ENCODE results near the gene PCNX2. TPM values are rescaled to one million over a fixed set of nuclear protein-coding genes. Genes with fewer than 3 reads are reported as not detected.

The PCNX2 gene
- total and polyA plus RNA-seq, 2 experiments from 2014 or later = 42.9 to 88.3 TPM

- TF ChIP-seq REST (IDR thresholded peaks at IDR 0.05; ENCODE audit: unreplicated experiment) (no peak), ZNF331 (CRISPR knock-in tag; IDR thresholded peaks at IDR 0.05; ENCODE audit: low read depth) (no peak), NANOG (IDR thresholded peaks at IDR 0.05; ENCODE audit: borderline replicate concordance) (no peak), CREB1 (CRISPR knock-in tag; IDR thresholded peaks at IDR 0.05; ENCODE audit: low read depth) (no peak), POLR2AphosphoS5 (IDR thresholded peaks at IDR 0.05; ENCODE audit: low read depth) (no peak), ZNF114 (CRISPR knock-in tag; IDR thresholded peaks at IDR 0.05) (no peak), EZH2phosphoT487 (IDR thresholded peaks at IDR 0.05; ENCODE audit: unreplicated experiment) (no peak), STAT1 (IDR thresholded peaks at IDR 0.05; ENCODE audit: unreplicated experiment) (no peak), CTCF (conservative IDR thresholded peaks at IDR 0.05; ENCODE audit: low read depth in 2 of 2) (no peak), JUNB (IDR thresholded peaks at IDR 0.05; ENCODE audit: unreplicated experiment) (no peak)
- TF ChIP-seq, protein P1, sequence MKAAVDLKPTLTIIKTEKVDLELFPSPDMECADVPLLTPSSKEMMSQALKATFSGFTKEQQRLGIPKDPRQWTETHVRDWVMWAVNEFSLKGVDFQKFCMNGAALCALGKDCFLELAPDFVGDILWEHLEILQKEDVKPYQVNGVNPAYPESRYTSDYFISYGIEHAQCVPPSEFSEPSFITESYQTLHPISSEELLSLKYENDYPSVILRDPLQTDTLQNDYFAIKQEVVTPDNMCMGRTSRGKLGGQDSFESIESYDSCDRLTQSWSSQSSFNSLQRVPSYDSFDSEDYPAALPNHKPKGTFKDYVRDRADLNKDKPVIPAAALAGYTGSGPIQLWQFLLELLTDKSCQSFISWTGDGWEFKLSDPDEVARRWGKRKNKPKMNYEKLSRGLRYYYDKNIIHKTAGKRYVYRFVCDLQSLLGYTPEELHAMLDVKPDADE (IDR thresholded peaks at IDR 0.05) = no peak
Measured at GRCh38 chr1:232970508-232970907, 325.0 kb downstream of the PCNX2 start (continued).

GRCh38 chr1:232969799-232970198, 325.7 kb downstream of the PCNX2 start:
- no peaks in the 10 kb centered on the region for H3K9me2 ChIP-seq (ENCODE audit: insufficient read depth)
- H3K4me2 ChIP-seq = no peak overlapping the region
- Mint-ChIP-seq H3K36me3 (ENCODE audit: low read depth) (peaks cover 63% of the 10 kb centered on the region), H3K27ac (no peak overlapping the region), H3K9me3 (peaks cover 3% of the 10 kb centered on the region; the same call in 1 of the 3 replicates), H3K4me1 (no peaks in the 10 kb centered on the region), H3K27me3 (ENCODE audit: insufficient read depth, low read depth, poor library complexity) (no peaks in the 10 kb centered on the region), H3K4me3 (no peak overlapping the region)
- no peaks in the 10 kb centered on the region for H3F3A ChIP-seq (replicated peaks; ENCODE audit: low read depth)
- peaks cover 22% of the 10 kb centered on the region for H3K79me2 ChIP-seq (replicated peaks; ENCODE audit: insufficient read depth)
- H4K20me1 ChIP-seq (replicated peaks; ENCODE audit: insufficient read depth) = peaks cover 19% of the 10 kb centered on the region; the same call in 1 of the 2 replicates
- no peak overlapping the region for H3K27ac ChIP-seq (ENCODE audit: low read depth)
- no peaks in the 10 kb centered on the region for H3K4me1 ChIP-seq (ENCODE audit: insufficient read depth)
- no peak overlapping the region for H2AFZ ChIP-seq
- peaks cover 49% of the 10 kb centered on the region for H3K36me3 ChIP-seq (ENCODE audit: insufficient read depth)
- no peak overlapping the region for H3K4me3 ChIP-seq
- no peak for TF ChIP-seq EZH2phosphoT487 (IDR thresholded peaks at IDR 0.05; ENCODE audit: unreplicated experiment)
- no peak for TF ChIP-seq ZNF114 (CRISPR knock-in tag; IDR thresholded peaks at IDR 0.05)
- TF ChIP-seq ZNF331 (CRISPR knock-in tag; IDR thresholded peaks at IDR 0.05; ENCODE audit: low read depth) = no peak
- TF ChIP-seq CTCF (conservative IDR thresholded peaks at IDR 0.05; ENCODE audit: low read depth in 2 of 2) = no peak
- no peak for TF ChIP-seq EZH2 (IDR thresholded peaks at IDR 0.05; ENCODE audit: low read depth, unreplicated experiment)
- no peak for TF ChIP-seq POLR2AphosphoS5 (IDR thresholded peaks at IDR 0.05; ENCODE audit: low read depth)
- no peak for TF ChIP-seq REST (IDR thresholded peaks at IDR 0.05; ENCODE audit: unreplicated experiment)
- no peak for TF ChIP-seq STAT1 (IDR thresholded peaks at IDR 0.05; ENCODE audit: unreplicated experiment)
- ATAC-seq (no peak), DNase-seq (ENCODE audit: low spot score) (no peak)
- H3K27me3 ChIP-seq (ENCODE audit: insufficient read depth) = no peaks in the 10 kb centered on the region
